Ovary (tissue), 3 donors: ENCODE measurements around the gene TMEM143.

Experiments
- POLR2A ChIP-seq: fragments of 450-650 bp; IDR thresholded peaks from one replicate; pipeline ENCODE4 v1.6.1; 2017; ENCODE audit warnings: antibody characterized with exemption, mild to moderate bottlenecking, moderate library complexity
- TF ChIP-seq, protein P1 (sequence below), 3 donors: fragments of 450-650 bp in 2 of 3; fragments of 200-600 bp in 1 of 3; IDR thresholded peaks; one replicate each; pipeline versions ENCODE4 v1.5.1 to v1.8.0; 2016 to 2022; ENCODE audit warnings: antibody characterized with exemption in 3 of 3, mild to moderate bottlenecking in 1 of 3
- donor health status: DM: no; HTN: no; CAD: no.

DNA sequence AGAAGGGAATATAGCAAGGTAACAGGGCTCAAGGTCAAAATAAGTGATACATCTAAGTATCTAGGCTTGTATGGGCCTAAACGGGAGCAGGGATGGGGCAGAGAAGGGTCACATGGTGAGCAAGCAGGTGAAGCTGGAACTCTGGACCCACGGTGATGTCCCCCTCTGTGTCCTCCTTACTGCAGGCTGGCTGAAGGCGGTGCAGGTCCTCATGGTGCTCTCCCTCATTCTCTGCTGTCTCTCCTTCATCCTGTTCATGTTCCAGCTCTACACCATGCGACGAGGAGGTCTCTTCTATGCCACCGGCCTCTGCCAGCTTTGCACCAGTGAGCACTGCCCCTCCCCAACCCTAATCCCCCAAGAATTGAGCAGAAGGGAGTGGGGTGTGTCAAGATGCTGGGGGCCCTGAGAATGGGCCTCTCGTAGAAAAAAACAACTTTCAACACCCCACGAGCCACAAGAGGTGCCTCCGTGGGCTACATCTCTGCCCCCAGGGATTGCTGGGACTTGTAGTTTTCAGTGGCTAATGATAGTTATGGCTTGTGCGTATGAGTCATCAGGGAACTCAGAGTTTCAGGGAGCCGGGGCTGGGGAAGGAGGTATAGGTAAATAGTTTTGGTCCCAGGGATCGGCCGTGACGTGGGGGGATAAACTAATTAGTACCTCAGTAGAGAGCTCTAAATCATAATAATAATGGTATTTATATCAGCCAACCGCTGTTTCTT lies 34.4 kb downstream of the TMEM143 start:
- TF ChIP-seq POLR2A: no peak
- TF ChIP-seq, protein P1, sequence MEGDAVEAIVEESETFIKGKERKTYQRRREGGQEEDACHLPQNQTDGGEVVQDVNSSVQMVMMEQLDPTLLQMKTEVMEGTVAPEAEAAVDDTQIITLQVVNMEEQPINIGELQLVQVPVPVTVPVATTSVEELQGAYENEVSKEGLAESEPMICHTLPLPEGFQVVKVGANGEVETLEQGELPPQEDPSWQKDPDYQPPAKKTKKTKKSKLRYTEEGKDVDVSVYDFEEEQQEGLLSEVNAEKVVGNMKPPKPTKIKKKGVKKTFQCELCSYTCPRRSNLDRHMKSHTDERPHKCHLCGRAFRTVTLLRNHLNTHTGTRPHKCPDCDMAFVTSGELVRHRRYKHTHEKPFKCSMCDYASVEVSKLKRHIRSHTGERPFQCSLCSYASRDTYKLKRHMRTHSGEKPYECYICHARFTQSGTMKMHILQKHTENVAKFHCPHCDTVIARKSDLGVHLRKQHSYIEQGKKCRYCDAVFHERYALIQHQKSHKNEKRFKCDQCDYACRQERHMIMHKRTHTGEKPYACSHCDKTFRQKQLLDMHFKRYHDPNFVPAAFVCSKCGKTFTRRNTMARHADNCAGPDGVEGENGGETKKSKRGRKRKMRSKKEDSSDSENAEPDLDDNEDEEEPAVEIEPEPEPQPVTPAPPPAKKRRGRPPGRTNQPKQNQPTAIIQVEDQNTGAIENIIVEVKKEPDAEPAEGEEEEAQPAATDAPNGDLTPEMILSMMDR (IDR thresholded peaks at IDR 0.05): no peak
